GM12878 (cell line): ENCODE measurements around the gene C14orf93. TPM values are rescaled to one million over a fixed set of nuclear protein-coding genes. Genes with fewer than 3 reads are reported as not detected.

Experiments used
- ASH2L ChIP-seq: fragments of 300-600, 200-600 bp; sonication (generic); IDR thresholded peaks from 2 replicates; pipeline ENCODE4 v1.6.1; 2017; ENCODE audit warnings: low read depth, mild to moderate bottlenecking, borderline replicate concordance
- ATF2 ChIP-seq: IDR thresholded peaks from 2 replicates; pipeline ENCODE4 v1.6.1; 2012; ENCODE audit warnings: low read length, inconsistent platforms
- BRCA1 ChIP-seq: IDR thresholded peaks from 2 replicates; pipeline ENCODE4 v1.6.1; 2011; ENCODE audit warnings: low read depth, low read length, improper control_type of control experiment
- CHD2 ChIP-seq: IDR thresholded peaks from 2 replicates; pipeline ENCODE4 v1.6.1; 2011; ENCODE audit warnings: low read depth, low read length, improper control_type of control experiment, borderline replicate concordance
- CHD4 ChIP-seq: fragments of 200-600 bp; sonication (generic); IDR thresholded peaks from 2 replicates; pipeline ENCODE4 v1.6.1; 2016; ENCODE audit warnings: mild to moderate bottlenecking
- CREB1 ChIP-seq: IDR thresholded peaks from 2 replicates; pipeline ENCODE4 v1.6.1; 2012; ENCODE audit warnings: low read depth, mild to moderate bottlenecking, inconsistent platforms
- HSF1 ChIP-seq: fragments of 150-350 bp; IDR thresholded peaks from 2 replicates; pipeline ENCODE4 v1.6.1; 2014; ENCODE audit warnings: mild to moderate bottlenecking, low read depth, low read length
- IRF3 ChIP-seq: fragments of 450-650 bp; IDR thresholded peaks from 2 replicates; pipeline ENCODE4 v1.6.1; 2014; ENCODE audit warnings: mild to moderate bottlenecking
- MTA2 ChIP-seq: fragments of 450-650 bp; IDR thresholded peaks from 2 replicates; pipeline ENCODE4 v1.6.1; 2016; ENCODE audit warnings: low read depth, mild to moderate bottlenecking, moderate library complexity
- MXI1 ChIP-seq: fragments of 150-350 bp; IDR thresholded peaks from 2 replicates; pipeline ENCODE4 v1.6.1; 2011; ENCODE audit warnings: low read depth, mild to moderate bottlenecking, inconsistent platforms, low read length, improper control_type of control experiment
- RCOR1 ChIP-seq: conservative IDR thresholded peaks from 2 replicates; pipeline ENCODE4 v1.6.1; 2012; ENCODE audit warnings: low read depth, low read length, improper control_type of control experiment
- REST ChIP-seq: IDR thresholded peaks from 2 replicates; pipeline ENCODE4 v1.6.1; 2012; ENCODE audit warnings: mild to moderate bottlenecking, low read depth, low read length
- SIX5 ChIP-seq: IDR thresholded peaks from 2 replicates; pipeline ENCODE4 v1.6.1; 2011; ENCODE audit warnings: mild to moderate bottlenecking, low read depth, low read length, moderate library complexity; ENCODE audit not compliant: severe bottlenecking
- SMC3 ChIP-seq: IDR thresholded peaks from 2 replicates; pipeline ENCODE4 v1.6.1; 2011; ENCODE audit warnings: low read length, improper control_type of control experiment, borderline replicate concordance
- SP1 ChIP-seq: IDR thresholded peaks from one replicate; pipeline ENCODE4 v1.6.1; 2011; ENCODE audit warnings: low read depth, low read length
- TARDBP ChIP-seq: IDR thresholded peaks from 2 replicates; pipeline ENCODE4 v1.6.1; 2016; ENCODE audit warnings: borderline replicate concordance
- ZBTB40 ChIP-seq: fragments of 450-650 bp; IDR thresholded peaks from 2 replicates; pipeline ENCODE4 v1.6.1; 2016; ENCODE audit warnings: mild to moderate bottlenecking, moderate library complexity, borderline replicate concordance
- ZNF384 ChIP-seq: IDR thresholded peaks from 2 replicates; pipeline ENCODE4 v1.6.1; 2012; ENCODE audit warnings: low read depth, mild to moderate bottlenecking, low read length, improper control_type of control experiment, borderline replicate concordance
- polyA plus RNA-seq, 11 experiments: library from polyadenylated mRNA; depleted of rRNA in 4 of 11; unstranded in 6 of 11; stranded (reverse) in 5 of 11; fragments of >200 nt; fragmentation: Nextera tagmentation in 4 of 11; fragmentation: Illumina TruSeq in 1 of 11; extraction: Ambion mirVana in 4 of 11; extraction: Trizol in 1 of 11; gene quantifications; 1 replicate in 1 of 11; 2 replicates in 10 of 11; pipeline versions ENCODE4 v1.2.1 to v1.2.3, GENCODE V29; 2011 to 2016; ENCODE audit warnings: inconsistent platforms in 2 of 11, missing spikeins in 2 of 11, low read depth in 1 of 11
- total RNA-seq, 4 experiments: library from RNA; depleted of rRNA in 3 of 4; stranded (reverse); fragments of >200 nt in 3 of 4; fragmentation: Illumina TruSeq in 1 of 4; extraction: Trizol in 1 of 4; gene quantifications; 2 replicates each; pipeline versions ENCODE4 v1.2.1 to v1.2.3, GENCODE V29; 2013 to 2021

C14orf93 gene
- total and polyA plus RNA-seq, 10 of the 15 experiments (the other 5 are each of a cell fraction or from before 2014, with no cell fraction given), result 1.8 to 13.9 (median 10.2) TPM

GRCh38 chr14:23056145-23056955 lies 46.4 kb upstream of the C14orf93 start (continued):
- TF ChIP-seq ZBTB40 (no peak), MTA2 (no peak), CHD4 (no peak), SP1 (no peak), CHD2 (no peak), ASH2L (no peak), CREB1 (no peak), HSF1 (no peak), MXI1 (no peak; the same call in 1 of the 2 replicates), SIX5 (no peak), ATF2 (no peak), REST (no peak), SMC3 (peak; percentile 45; the same call in 1 of the 2 replicates), IRF3 (no peak), ZNF384 (no peak), BRCA1 (no peak), RCOR1 (no peak), TARDBP (no peak)
